Epithelial cell of esophagus (primary cell): ENCODE data around the gene ZBTB47.
A peak's percentile ranks its signal among the peaks of the same experiment; 100 is the strongest.

Source experiments
- DNase-seq: peaks from one replicate; pipeline ENCODE4 v3.0.0; 2010; ENCODE audit warnings: low read depth
- H3K4me3 ChIP-seq: 2 replicates; pipeline ENCODE4 v1.5.1; 2011; ENCODE audit warnings: mild to moderate bottlenecking, low read length, control low read depth
- CTCF ChIP-seq: IDR thresholded peaks from 2 replicates; pipeline ENCODE4 v1.5.1; 2011; ENCODE audit warnings: low read depth, mild to moderate bottlenecking, low read length, control low read depth, inconsistent platforms; ENCODE audit not compliant: insufficient read depth; ENCODE audit errors: missing control alignments

ZBTB47 gene

GRCh38 chr3:42653560-42654330, at the start of gene ZBTB47:
Gene ZBTB47, plus strand, starts transcription at chr3:42653697. Its CDS starts 4,659 bp downstream, at chr3:42658356.
- DNase-seq, result peak; percentile 32
- TF ChIP-seq CTCF, result no peak
- peak within 1 kb of the TSS; percentile 76 for H3K4me3 ChIP-seq

GRCh38 chr3:42605546-42606173, 47.8 kb upstream of the ZBTB47 start:
- no peak for TF ChIP-seq CTCF
- H3K4me3 ChIP-seq, result no peak overlapping the region
- no peak for DNase-seq

GRCh38 chr3:42608581-42608980, 44.9 kb upstream of the ZBTB47 start:
- TF ChIP-seq CTCF, result no peak
- no peak overlapping the region for H3K4me3 ChIP-seq
- no peak for DNase-seq

GRCh38 chr3:42610976-42611375, 42.5 kb upstream of the ZBTB47 start:
- no peak for TF ChIP-seq CTCF
- no peak overlapping the region for H3K4me3 ChIP-seq
- DNase-seq, result no peak

- no peak for TF ChIP-seq CTCF
- no peak overlapping the region for H3K4me3 ChIP-seq
- no peak for DNase-seq
Observed at GRCh38 chr3:42612217-42612616, 41.3 kb upstream of the ZBTB47 start.

- DNase-seq, result no peak
- H3K4me3 ChIP-seq, result no peak overlapping the region
- no peak for TF ChIP-seq CTCF
Observed at GRCh38 chr3:42612928-42613327, 40.6 kb upstream of the ZBTB47 start.
